Measurements from ENCODE around the gene DNAJC3.

DNA sequence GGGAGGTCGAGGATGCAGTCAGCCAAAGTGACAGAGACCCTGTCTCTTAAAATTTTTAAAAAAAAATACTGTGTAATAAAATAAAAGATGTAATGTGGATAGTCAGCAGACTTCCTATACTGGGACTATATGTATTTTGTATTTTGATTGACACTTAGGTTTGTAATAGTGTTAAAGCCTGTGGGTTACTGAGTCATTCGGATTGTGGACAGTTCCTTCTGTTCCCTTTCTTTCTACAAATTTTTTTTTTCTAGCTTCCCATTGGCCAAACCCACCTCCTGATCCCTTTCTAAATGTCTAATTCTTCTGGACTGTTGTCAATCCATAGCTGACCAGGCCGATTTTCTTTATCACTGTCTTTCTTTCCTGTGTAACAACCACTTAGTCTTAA lies 108.0 kb downstream of the DNAJC3 start:
- TF ChIP-seq, protein P1, sequence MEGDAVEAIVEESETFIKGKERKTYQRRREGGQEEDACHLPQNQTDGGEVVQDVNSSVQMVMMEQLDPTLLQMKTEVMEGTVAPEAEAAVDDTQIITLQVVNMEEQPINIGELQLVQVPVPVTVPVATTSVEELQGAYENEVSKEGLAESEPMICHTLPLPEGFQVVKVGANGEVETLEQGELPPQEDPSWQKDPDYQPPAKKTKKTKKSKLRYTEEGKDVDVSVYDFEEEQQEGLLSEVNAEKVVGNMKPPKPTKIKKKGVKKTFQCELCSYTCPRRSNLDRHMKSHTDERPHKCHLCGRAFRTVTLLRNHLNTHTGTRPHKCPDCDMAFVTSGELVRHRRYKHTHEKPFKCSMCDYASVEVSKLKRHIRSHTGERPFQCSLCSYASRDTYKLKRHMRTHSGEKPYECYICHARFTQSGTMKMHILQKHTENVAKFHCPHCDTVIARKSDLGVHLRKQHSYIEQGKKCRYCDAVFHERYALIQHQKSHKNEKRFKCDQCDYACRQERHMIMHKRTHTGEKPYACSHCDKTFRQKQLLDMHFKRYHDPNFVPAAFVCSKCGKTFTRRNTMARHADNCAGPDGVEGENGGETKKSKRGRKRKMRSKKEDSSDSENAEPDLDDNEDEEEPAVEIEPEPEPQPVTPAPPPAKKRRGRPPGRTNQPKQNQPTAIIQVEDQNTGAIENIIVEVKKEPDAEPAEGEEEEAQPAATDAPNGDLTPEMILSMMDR (IDR thresholded peaks at IDR 0.05; ENCODE audit: insufficient read depth, low read depth, low read length) = no peak
- TF ChIP-seq EZH2 (IDR thresholded peaks at IDR 0.05; ENCODE audit: insufficient read depth, low read length) = no peak
